ENCODE measurements around the gene CYTH4. TPM values are rescaled to one million over a fixed set of nuclear protein-coding genes. Genes with fewer than 3 reads are reported as not detected.

CYTH4 gene
- total and polyA plus RNA-seq, 2 donors (not counting 3 experiments of a cell fraction or from before 2014, with no cell fraction given), result 0.06 TPM; not detected in 1

DNA sequence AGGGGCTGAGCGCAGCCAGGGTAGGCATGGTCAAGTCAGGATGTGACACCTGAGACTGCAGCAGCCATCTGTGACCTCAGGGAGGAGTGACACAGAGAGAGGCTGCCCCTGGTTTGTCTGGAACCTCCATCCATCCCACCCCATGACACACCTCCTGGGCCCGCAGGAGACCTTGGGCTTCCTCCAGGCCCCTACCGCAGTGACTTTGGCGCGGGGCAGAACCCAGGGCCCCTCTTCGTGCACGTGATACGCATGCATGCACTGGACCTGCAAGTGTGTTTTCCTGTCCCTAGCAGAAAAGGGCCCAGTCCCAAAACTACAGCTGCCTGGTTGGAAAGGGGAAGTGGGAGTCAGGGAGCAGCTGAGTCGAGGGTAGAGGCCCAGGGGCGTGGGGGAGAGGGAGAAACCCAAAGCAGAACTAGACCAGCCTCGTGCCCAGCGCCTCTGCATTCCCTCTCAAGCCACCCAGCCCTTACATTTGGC, 7.9 kb upstream of the CYTH4 start:
- H3K4me2 ChIP-seq (ENCODE audit: insufficient read depth, low read length), result no peak overlapping the region
- no peak overlapping the region for H3K27ac ChIP-seq (ENCODE audit: insufficient read depth, low read depth, low read length)
- peaks cover 11% of the 10 kb centered on the region for H3K4me1 ChIP-seq (ENCODE audit: control insufficient read depth, extremely low read depth, insufficient read depth, low read length)
- DNase-seq (ENCODE audit: low read depth, low spot score) (no peak), FAIRE-seq (no peak)
- H3K9ac ChIP-seq (replicated peaks; ENCODE audit: extremely low read depth, insufficient read depth, low read length), result no peak overlapping the region
- no peaks in the 10 kb centered on the region for H3K9me3 ChIP-seq (replicated peaks; ENCODE audit: control insufficient read depth, insufficient read depth, low read length)
- BruUV-seq (replicated peaks), result no TSS peak
- dilution Hi-C loops (cut with MboI; ENCODE audit: extremely low pct_ligation_motif_present, low sequenced_read_pairs) (no loop called here), intact Hi-C loops (cut with micrococcal nuclease) (no loop called here)
- POLR2A ChIA-PET, result no interaction called here
- H3K79me2 ChIP-seq (ENCODE audit: control insufficient read depth, insufficient read depth, low read length), result no peaks in the 10 kb centered on the region
- H3K9me1 ChIP-seq (replicated peaks; ENCODE audit: control insufficient read depth, extremely low read depth, insufficient read depth, low read length), result no peaks in the 10 kb centered on the region
- CTCF ChIA-PET, result no interaction called here
- TF ChIP-seq MYC (IDR thresholded peaks at IDR 0.05; ENCODE audit: low read depth, low read length), result no peak
- no peak for TF ChIP-seq EZH2 (IDR thresholded peaks at IDR 0.05; ENCODE audit: borderline replicate concordance, low read depth, low read length, severe bottlenecking)
- no peak for TF ChIP-seq JUN (IDR thresholded peaks at IDR 0.05; ENCODE audit: borderline replicate concordance, insufficient read depth, insufficient read length, low read depth)
- H3K36me3 ChIP-seq (ENCODE audit: control insufficient read depth in 2 of 2, extremely low read depth in 1 of 2, insufficient read depth in 2 of 2, low read length in 2 of 2), result no peaks in the 10 kb centered on the region
- H3K4me3 ChIP-seq (replicated peaks in 1 of 3; ENCODE audit: insufficient read depth in 1 of 3, low read depth in 1 of 3, low read length in 3 of 3), result no peak overlapping the region
- no peaks in the 10 kb centered on the region for H3K27me3 ChIP-seq (ENCODE audit: control insufficient read depth in 2 of 2, insufficient read depth in 2 of 2, low read length in 2 of 2)
- no peak overlapping the region for H2AFZ ChIP-seq (ENCODE audit: low read depth, low read length)
- H4K20me1 ChIP-seq (replicated peaks; ENCODE audit: control insufficient read depth, extremely low read depth, insufficient read depth, low read length), result no peaks in the 10 kb centered on the region

DNA sequence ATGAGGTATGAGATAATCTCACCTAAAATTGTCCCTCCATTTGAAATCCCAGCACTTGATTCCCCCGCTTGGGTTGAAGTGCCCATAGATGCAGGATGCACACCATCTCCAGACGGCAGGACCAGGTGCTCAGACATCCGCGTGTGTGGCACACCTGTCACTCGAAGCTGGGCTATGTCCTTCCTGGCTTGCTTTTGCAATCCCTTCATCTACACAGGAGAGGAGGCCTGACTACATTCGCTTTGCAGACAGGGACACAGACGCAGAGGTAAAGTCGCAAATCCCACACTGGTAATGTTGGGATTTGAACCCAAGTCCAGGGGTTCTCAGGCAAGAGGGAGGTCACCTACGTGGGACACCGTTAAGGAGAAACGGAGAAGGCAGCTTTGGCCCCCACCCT, 7.2 kb upstream of the CYTH4 start:
- ChIA-PET CTCF (interaction anchor here (0.9 kb wide), 1 partner anchor 181 kb away, joined by 3 read pairs; no protein-coding TSS in a partner anchor), POLR2A (no interaction called here)
- FAIRE-seq, result no peak
- H3K4me1 ChIP-seq (ENCODE audit: control insufficient read depth, extremely low read depth, insufficient read depth, low read length), result peaks cover 11% of the 10 kb centered on the region
- intact Hi-C loops (cut with micrococcal nuclease) (no loop called here), dilution Hi-C loops (cut with MboI; ENCODE audit: extremely low pct_ligation_motif_present, low sequenced_read_pairs) (no loop called here)
- H3K4me2 ChIP-seq (ENCODE audit: insufficient read depth, low read length), result no peak overlapping the region
- H3K79me2 ChIP-seq (ENCODE audit: control insufficient read depth, insufficient read depth, low read length), result no peaks in the 10 kb centered on the region
- H3K9me1 ChIP-seq (replicated peaks; ENCODE audit: control insufficient read depth, extremely low read depth, insufficient read depth, low read length), result no peaks in the 10 kb centered on the region
- no peaks in the 10 kb centered on the region for H3K36me3 ChIP-seq (ENCODE audit: control insufficient read depth in 2 of 2, extremely low read depth in 1 of 2, insufficient read depth in 2 of 2, low read length in 2 of 2)
- H3K9me3 ChIP-seq (replicated peaks; ENCODE audit: control insufficient read depth, insufficient read depth, low read length), result no peaks in the 10 kb centered on the region
- TF ChIP-seq POLR2A (IDR thresholded peaks at IDR 0.05; ENCODE audit: low read depth, low read length) (no peak), MYC (IDR thresholded peaks at IDR 0.05; ENCODE audit: low read depth, low read length) (no peak), JUN (IDR thresholded peaks at IDR 0.05; ENCODE audit: borderline replicate concordance, insufficient read depth, insufficient read length, low read depth) (no peak), POLR2AphosphoS5 (IDR thresholded peaks at IDR 0.05; ENCODE audit: insufficient read depth, low read depth, low read length) (no peak)
- TF ChIP-seq, protein P1, sequence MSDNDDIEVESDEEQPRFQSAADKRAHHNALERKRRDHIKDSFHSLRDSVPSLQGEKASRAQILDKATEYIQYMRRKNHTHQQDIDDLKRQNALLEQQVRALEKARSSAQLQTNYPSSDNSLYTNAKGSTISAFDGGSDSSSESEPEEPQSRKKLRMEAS (IDR thresholded peaks at IDR 0.05; ENCODE audit: insufficient read depth, insufficient read length), result no peak
- H3K9ac ChIP-seq (replicated peaks; ENCODE audit: extremely low read depth, insufficient read depth, low read length), result no peak overlapping the region
- H3K4me3 ChIP-seq (replicated peaks in 1 of 3; ENCODE audit: insufficient read depth in 1 of 3, low read depth in 1 of 3, low read length in 3 of 3), result no peak overlapping the region
- BruUV-seq (replicated peaks), result no TSS peak
- DNase-seq (ENCODE audit: low read depth, low spot score), result no peak
- H4K20me1 ChIP-seq (replicated peaks; ENCODE audit: control insufficient read depth, extremely low read depth, insufficient read depth, low read length), result no peaks in the 10 kb centered on the region
- H3K27ac ChIP-seq (ENCODE audit: insufficient read depth, low read depth, low read length), result no peak overlapping the region
- H2AFZ ChIP-seq (ENCODE audit: low read depth, low read length), result no peak overlapping the region
- no peaks in the 10 kb centered on the region for H3K27me3 ChIP-seq (ENCODE audit: control insufficient read depth in 2 of 2, insufficient read depth in 2 of 2, low read length in 2 of 2)

Measured in endothelial cell of umbilical vein (primary cell).